ENCODE data around the gene GLI3.

- no peak for TF ChIP-seq SUZ12 (IDR thresholded peaks at IDR 0.05; ENCODE audit: extremely low read depth, insufficient read depth, insufficient read length)
- TF ChIP-seq YY1 (IDR thresholded peaks at IDR 0.05; ENCODE audit: insufficient read depth, insufficient read length): no peak
- no peak for TF ChIP-seq ZNF274 (IDR thresholded peaks at IDR 0.05; ENCODE audit: low read depth, low read length)
Measured at GRCh38 chr7:41931263-41931646, 305.8 kb downstream of the GLI3 start.
